Activated CD8-positive, alpha-beta memory T cell treated with anti-CD3 and anti-CD28 coated beads, Interleukin-2, amount 50 U/mL, for 24 hours (primary cell): ENCODE data around the gene SETD1B.

Source experiments
- DNase-seq: peaks from one replicate; pipeline ENCODE4 v3.0.0-alpha.2; 2020; ENCODE audit errors: extremely low read depth

Gene SETD1B

GRCh38 chr12:121807642-121808347 is 4.0 kb downstream of the SETD1B start:
- no peak for DNase-seq

GRCh38 chr12:121808623-121809022 is 4.8 kb downstream of the SETD1B start:
- DNase-seq, result no peak

GRCh38 chr12:121809712-121810116 is 5.9 kb downstream of the SETD1B start:
- DNase-seq, result no peak

GRCh38 chr12:121810234-121810817 is 6.5 kb downstream of the SETD1B start:
- DNase-seq, result no peak

GRCh38 chr12:121810833-121811433 is 7.1 kb downstream of the SETD1B start:
- no peak for DNase-seq

- no peak for DNase-seq
Observed at GRCh38 chr12:121811434-121812319, 7.9 kb downstream of the SETD1B start.

- no peak for DNase-seq
Observed at GRCh38 chr12:121812320-121812871, 8.6 kb downstream of the SETD1B start.

GRCh38 chr12:121812921-121813896 is 9.4 kb downstream of the SETD1B start:
- DNase-seq, result no peak

- no peak for DNase-seq
Observed at GRCh38 chr12:121813951-121814350, 10.1 kb downstream of the SETD1B start.

- no peak for DNase-seq
Observed at GRCh38 chr12:121814429-121815119, 10.8 kb downstream of the SETD1B start.

- DNase-seq, result no peak
Observed at GRCh38 chr12:121815263-121815662, 11.5 kb downstream of the SETD1B start.

- no peak for DNase-seq
Observed at GRCh38 chr12:121816925-121817647, 13.3 kb downstream of the SETD1B start.

- DNase-seq, result no peak
Observed at GRCh38 chr12:121817648-121818043, 13.8 kb downstream of the SETD1B start.

GRCh38 chr12:121819212-121819949 is 15.6 kb downstream of the SETD1B start:
- DNase-seq, result no peak

- DNase-seq, result no peak
Observed at GRCh38 chr12:121820056-121820455, 16.2 kb downstream of the SETD1B start.

- DNase-seq, result no peak
Observed at GRCh38 chr12:121822393-121823100, 18.7 kb downstream of the SETD1B start.

GRCh38 chr12:121823101-121823726 is 19.4 kb downstream of the SETD1B start:
- DNase-seq, result no peak

GRCh38 chr12:121823727-121824115 is 19.9 kb downstream of the SETD1B start:
- DNase-seq, result no peak
